Renal pelvis (tissue), 4 donors: Measurements from ENCODE around the gene TTC36. TPM values are rescaled to one million over a fixed set of nuclear protein-coding genes. Genes with fewer than 3 reads are reported as not detected.
"Not testable (repeated sequence)": the region's sequence is repeated elsewhere in the genome, so short reads cannot be mapped to it uniquely, and the experiment has no call there.

ENCODE experiments used
- DNase-seq: peaks from one replicate; pipeline ENCODE4 v3.0.0-alpha.2; 2013
- polyA plus RNA-seq, 3 donors: library from polyadenylated mRNA; unstranded; fragments of 120-200 nt; gene quantifications; one replicate each; pipeline ENCODE4 v1.2.1, GENCODE V29; 2013; ENCODE audit not compliant: insufficient read length in 3 of 3

TTC36 gene
- polyA plus RNA-seq, 3 donors = 1.8 to 2.9 (median 2.6) TPM

- no peak for DNase-seq
Observed at GRCh38 chr11:118531597-118532084, 4.4 kb downstream of the TTC36 start.

DNA sequence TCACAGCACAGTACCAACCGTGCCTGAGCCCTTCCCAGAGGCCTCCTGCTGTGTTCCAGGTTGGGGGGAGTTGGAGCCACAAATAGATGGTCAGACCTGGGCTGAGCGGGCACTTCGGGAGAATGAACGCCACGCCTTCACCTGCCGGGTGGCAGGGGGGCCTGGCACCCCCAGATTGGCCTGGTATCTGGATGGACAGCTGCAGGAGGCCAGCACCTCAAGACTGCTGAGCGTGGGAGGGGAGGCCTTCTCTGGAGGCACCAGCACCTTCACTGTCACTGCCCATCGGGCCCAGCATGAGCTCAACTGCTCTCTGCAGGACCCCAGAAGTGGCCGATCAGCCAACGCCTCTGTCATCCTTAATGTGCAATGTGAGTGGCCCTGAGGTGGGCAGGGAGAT lies 4.8 kb downstream of the TTC36 start:
- DNase-seq = no peak

DNA sequence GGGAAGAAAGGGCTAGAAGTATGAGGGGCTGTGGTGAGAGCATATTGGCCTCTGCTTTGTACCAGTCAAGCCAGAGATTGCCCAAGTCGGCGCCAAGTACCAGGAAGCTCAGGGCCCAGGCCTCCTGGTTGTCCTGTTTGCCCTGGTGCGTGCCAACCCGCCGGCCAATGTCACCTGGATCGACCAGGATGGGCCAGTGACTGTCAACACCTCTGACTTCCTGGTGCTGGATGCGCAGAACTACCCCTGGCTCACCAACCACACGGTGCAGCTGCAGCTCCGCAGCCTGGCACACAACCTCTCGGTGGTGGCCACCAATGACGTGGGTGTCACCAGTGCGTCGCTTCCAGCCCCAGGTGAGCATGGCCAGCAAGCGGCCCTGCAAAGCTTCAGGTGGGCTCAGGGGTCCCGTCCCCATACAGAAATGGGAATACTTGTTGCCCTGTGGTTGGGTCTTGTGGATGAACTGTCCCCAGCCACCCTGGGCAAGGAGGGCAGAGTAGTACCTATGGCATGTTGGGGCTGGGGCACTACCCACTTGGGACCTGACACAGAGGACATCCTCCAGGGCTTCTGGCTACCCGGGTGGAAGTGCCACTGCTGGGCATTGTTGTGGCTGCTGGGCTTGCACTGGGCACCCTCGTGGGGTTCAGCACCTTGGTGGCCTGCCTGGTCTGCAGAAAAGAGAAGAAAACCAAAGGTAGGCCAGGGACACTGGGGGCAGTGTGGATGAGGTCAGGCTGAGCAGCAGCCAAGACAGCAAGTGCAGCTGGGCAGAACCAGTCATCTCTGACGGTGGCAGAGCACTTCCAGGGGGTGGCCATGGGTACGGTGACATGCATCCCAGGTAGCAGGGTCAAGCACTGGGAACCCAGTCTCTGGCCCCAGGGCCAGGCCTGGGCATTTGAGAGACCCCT lies 5.8 kb downstream of the TTC36 start:
- DNase-seq = no peak

GRCh38 chr11:118533769-118534729 lies 6.8 kb downstream of the TTC36 start:
- DNase-seq = no peak

DNA sequence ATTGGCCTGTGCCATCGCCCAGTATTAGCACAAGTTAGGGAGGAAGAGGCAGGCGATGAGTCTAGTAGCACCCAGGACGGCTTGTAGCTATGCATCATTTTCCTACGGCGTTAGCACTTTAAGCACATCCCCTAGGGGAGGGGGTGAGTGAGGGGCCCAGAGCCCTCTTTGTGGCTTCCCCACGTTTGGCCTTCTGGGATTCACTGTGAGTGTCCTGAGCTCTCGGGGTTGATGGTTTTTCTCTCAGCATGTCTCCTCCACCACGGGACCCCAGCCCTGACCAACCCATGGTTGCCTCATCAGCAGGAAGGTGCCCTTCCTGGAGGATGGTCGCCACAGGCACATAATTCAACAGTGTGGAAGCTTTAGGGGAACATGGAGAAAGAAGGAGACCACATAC lies 8.0 kb downstream of the TTC36 start:
- no peak for DNase-seq

DNA sequence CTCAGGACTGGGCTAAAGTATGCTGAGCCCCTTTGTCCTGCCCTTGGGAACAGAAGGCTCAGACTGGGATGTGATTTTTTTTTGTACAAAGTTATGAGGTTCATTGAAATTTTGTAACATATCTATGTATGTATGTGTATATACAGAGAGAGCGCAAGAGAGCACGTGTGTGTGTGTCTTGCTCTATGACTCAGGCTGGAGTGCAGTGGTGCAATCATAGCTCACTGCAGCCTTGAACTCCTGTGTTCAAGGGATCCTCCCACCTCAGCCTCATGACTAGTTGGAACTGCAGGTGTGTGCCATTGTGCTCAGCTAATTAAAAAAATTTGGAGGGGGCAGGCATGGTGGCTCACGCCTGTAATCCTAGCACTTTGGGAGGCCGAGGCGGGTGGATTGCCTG lies 9.5 kb downstream of the TTC36 start:
- no peak for DNase-seq

DNA sequence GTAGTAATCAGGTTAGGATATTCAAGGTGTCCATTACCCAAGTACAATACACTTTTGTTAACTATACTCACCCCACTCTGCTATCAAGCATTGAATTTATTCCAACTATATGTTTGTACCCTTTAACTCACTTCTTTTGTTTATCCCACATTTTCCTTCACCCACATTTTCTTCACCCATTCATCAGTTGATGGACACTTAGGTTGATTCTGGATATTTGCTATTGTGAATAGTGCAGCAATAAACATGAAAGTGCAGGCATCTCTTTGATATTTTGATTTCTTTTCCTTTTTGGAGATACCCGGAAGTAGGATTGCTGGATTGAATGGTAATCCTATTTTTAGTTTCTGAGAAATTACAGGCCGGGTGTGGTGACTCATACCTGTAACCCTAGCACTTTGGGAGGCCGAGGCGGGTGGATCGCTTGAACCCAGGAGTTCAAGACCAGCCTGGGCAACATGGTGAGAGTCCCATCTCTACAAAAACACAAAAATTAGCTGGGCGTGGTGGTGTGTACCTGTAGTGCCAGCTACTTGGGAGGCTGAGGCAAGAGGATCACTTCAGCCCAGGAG lies 10.2 kb downstream of the TTC36 start:
- no peak for DNase-seq

DNA sequence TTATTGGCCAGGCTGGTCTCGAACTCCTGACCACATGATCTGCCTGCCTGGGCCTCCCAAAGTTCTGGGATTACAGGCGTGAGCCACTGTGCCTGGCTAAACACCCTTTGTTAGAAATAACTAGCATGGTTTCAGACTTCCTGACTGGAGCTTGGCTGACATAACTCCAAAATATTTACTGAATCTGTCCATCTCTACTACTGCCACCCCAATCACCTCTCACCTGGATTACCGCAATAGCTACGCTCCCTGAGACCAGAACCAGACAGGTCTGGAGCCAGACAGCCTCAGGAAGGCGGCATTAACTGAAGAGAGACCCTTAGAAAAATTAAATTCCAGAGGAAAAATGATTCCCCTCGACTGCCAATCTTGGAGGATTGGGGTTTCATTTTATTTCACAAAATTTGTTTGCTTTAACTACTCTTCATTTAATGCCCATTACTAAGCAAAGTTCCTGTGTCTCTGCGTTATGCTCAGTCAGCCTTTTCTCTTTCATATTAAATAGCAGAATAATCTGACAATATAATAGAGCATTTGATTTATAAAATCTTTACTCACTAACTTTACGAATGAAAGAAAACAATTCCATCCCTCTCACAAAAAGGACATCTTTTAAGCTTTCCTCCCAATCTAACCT lies 16.9 kb downstream of the TTC36 start:
- no peak for DNase-seq

- no peak for DNase-seq
Observed at GRCh38 chr11:118544647-118545010, 17.4 kb downstream of the TTC36 start.

DNA sequence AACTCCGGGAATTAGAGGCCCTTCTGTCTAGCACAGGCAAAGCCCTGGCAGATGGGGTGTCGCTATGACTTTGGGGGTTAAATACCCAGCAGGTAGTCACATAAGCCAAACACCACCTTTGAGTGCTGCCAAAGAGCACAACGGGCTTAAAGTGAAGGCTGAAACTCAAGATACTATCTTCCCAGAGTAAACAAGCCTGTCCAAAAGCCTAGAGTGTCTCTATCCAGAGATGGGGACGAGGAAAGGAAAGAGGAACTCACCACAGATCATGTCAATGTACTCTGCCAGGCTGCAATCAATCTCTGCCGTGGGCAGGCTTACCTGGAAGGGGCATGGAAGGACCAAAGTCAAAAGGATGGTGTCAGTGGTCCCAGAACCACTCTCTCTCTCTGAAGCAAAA lies 18.3 kb downstream of the TTC36 start:
- no peak for DNase-seq

DNA sequence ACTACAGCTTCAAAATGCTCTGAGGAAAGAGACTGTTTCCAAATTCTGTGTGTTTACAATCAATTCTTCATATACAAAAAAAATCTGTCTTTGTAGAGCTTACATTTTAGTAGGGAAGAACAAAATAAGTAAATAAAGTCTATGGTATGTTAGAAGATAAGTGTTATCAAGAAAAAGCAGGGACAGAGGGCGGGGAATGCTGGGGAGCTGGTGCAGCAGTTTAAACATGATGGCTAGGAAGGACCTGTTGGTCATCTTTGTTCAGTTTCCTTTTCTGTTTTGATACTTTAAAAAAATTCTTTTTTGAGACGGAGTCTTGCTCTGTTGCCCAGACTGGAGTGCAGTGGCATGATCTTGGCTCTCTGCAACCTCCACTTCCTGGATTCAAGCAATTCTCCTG lies 19.9 kb downstream of the TTC36 start:
- DNase-seq = no peak

GRCh38 chr11:118552341-118552740 lies 25.1 kb downstream of the TTC36 start:
- no peak for DNase-seq

DNA sequence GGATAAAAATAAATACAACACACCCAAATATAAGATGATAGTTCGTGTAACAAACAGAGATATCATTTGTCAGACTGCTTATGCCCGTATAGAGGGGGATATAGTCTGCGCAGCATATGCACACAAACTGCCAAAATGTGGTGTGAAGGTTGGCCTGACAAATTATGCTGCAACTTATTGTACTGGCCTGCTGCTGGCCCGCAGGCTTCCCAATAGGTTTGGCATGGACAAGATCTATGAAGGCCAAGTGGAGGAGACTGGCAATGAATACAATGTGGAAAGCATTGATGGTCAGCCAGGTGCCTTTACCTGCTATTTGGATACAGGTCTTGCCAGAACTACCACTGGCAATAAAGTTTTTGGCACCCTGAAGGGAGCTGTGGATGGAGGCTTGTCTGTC lies 33.5 kb downstream of the TTC36 start:
- no peak for DNase-seq

DNA sequence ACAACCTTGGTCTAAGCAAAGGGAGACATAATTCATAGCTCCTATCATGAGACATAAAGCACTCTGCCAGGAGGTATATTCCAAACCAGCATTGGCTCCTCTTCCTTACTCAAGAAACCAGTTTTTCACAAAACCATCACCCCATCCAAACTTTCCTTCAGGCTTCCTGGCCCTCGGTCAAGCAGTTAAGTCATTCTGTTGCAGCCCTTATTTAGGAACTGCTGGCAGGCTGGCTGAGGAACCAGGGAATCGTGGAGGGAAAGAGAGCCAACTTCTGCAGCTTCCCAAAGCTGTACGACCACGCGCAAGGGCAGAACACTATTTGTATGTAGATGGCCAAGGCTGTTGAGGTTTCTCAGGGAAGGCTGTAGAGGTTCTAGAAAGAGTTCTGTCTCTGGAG lies 37.8 kb downstream of the TTC36 start:
- no peak for DNase-seq

DNA sequence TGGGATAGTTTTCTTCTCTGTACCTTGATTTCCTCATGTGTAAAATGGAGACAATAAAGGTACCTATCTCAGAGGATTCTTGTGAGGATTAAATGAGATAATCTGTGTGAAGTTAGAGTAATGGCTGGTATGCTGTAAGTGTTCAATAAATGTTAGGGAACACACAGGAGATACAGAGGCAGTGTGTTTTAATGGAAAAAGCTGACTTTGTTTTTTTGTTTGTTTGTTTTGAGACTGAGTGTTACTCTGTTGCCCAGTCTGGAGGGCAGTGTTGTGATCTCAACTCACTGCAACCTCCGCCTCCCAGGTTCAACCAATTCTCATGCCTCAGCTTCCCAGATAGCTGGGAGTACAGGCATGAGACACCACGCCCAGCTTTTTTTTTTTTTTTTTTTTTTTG lies 42.4 kb downstream of the TTC36 start:
- DNase-seq = no peak

DNA sequence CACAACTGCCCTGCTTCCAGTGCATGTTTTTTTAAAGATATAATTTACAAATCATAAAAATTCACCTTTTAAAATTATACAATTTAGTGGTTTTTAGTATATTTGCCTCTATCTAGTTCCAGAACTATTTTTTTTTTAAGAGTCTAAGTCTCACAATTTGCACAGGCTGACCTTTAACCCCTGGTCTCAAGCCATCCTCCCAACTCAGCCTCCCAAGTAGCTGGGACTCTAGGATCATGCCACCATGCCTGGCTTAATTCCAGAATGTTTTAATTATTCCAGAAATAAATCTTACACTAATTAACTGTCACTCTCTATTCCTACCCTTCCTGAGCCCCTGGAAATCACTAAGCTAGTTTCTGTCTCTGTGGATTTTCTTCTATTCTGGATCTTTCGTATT lies 43.5 kb downstream of the TTC36 start:
- DNase-seq = no peak

DNA sequence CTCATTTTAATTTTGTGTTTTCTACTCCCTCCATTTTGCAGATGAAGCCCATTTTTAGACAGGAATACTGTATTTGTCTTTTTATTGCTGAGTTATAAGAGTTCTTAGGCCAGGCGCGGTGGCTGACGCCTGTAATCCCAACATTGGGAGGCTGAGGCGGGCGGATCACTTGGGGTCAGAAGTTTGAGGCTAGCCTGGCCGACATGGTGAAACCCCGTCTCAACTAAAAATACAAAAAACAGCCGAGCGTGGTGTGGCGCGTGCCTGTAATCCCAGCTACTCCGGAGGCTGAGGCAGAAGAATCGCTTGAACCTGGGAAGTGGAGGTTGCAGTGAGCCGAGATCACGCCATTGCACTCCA lies 44.4 kb downstream of the TTC36 start:
- DNase-seq = not testable (repeated sequence)

GRCh38 chr11:118572061-118572980 lies 45.0 kb downstream of the TTC36 start, which contains the start of gene ARCN1:
Gene ARCN1 (plus strand): TSS chr11:118572409. CDS start chr11:118572548, 139 bp downstream.
- DNase-seq = peak; percentile 82

DNA sequence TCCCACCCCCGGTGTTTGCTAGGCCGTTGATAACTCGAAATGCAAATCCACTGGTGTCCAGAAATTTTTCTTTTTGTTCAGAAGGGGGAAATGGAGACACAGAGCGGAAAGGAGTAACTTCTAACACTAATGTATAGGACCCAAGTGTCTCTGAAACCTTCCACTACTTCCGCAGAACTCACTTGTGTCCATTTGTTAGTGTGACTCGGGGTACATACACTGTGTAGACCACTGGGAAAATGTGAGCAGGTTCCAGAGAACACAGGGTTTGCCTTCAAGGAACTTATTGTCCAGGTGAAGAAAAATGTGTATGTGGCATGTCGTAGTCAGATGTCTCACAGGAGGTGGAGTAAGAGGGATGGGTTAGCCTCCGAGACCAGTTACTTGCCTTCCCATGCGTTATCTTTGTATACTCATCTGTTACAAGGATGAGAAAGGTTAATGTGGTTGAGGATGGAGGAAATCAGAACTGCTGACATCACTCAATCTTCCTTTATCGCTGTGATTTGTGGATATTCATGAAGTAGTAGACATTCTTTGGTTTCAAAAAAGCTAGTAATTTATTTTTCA lies 45.8 kb downstream of the TTC36 start:
- no peak for DNase-seq

GRCh38 chr11:118574636-118575035 lies 47.4 kb downstream of the TTC36 start:
- no peak for DNase-seq
